Cardiac muscle cell (in vitro differentiated cells and primary cell): ENCODE data around the gene SPECC1. TPM values are rescaled to one million over a fixed set of nuclear protein-coding genes. Genes with fewer than 3 reads are reported as not detected.
A peak's percentile ranks its signal among the peaks of the same experiment; 100 is the strongest.

ENCODE experiments used
- DNase-seq, 2 donors: peaks; one replicate each; pipeline versions ENCODE4 v3.0.0 to v3.0.0-alpha.2; 2010 to 2017; ENCODE audit warnings: low read depth in 1 of 2, low spot score in 1 of 2
- H3K27ac ChIP-seq: fragments of 200-600 bp; sonication (generic); 2 replicates; pipeline ENCODE4 v1.5.1; 2016
- H3K27me3 ChIP-seq: fragments of 200-600 bp; sonication (generic); 2 replicates; pipeline ENCODE4 v1.6.0; 2016; ENCODE audit warnings: control low read depth
- H3K36me3 ChIP-seq: fragments of 200-600 bp; sonication (generic); 2 replicates; pipeline ENCODE4 v1.5.1; 2016; ENCODE audit warnings: control low read depth
- H3K4me1 ChIP-seq: fragments of 200-600 bp; sonication (generic); 2 replicates; pipeline ENCODE4 v1.8.1; 2017; ENCODE audit warnings: low read depth, mild to moderate bottlenecking, mixed run types
- H3K4me3 ChIP-seq: fragments of 200-600 bp; sonication (generic); 2 replicates; pipeline ENCODE4 v1.5.1; 2016; ENCODE audit warnings: mild to moderate bottlenecking
- H3K9me3 ChIP-seq: fragments of 200-600 bp; sonication (generic); 2 replicates; pipeline ENCODE4 v1.5.1; 2017; ENCODE audit warnings: low read depth, mild to moderate bottlenecking, control low read depth
- polyA plus RNA-seq: library from polyadenylated mRNA; unstranded; fragments of >200 nt; fragmentation: Nextera tagmentation; extraction: Ambion mirVana; gene quantifications from 2 replicates; pipeline ENCODE4 v1.2.1, GENCODE V29; 2016
- total RNA-seq: library from RNA; depleted of rRNA; stranded (reverse); fragments of >200 nt; gene quantifications from 2 replicates; pipeline ENCODE4 v1.2.3, GENCODE V29; 2016
- TF ChIP-seq, protein P1 (sequence below): IDR thresholded peaks from 2 replicates; pipeline ENCODE4 v1.5.1; 2012; ENCODE audit warnings: low read depth, mild to moderate bottlenecking, low read length

Gene SPECC1
- total and polyA plus RNA-seq, 2 experiments from 2014 or later = 13.6 to 48.7 TPM

DNA sequence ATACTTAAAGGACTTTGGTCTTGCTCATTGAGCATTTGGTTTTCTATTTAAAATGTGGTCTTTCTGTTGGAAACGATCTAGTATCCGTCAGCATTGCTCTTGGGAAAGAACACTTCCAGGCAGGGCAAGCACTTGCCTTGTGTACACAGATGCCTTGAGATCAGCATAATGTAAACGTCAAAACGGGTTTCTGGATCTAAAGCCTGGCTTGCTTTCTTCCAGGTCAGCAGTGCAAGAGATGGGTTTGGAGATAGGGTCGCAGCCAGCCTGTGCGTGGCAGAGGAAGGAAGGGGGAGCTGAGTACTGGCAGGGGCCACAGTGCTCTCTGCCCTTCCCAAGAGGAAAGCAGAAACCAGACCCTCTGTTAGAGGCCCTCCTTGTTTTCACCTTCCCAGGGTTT is 282.7 kb downstream of the SPECC1 start:
- no peaks in the 10 kb centered on the region for H3K27me3 ChIP-seq
- no peak overlapping the region for H3K27ac ChIP-seq
- H3K4me1 ChIP-seq = no peaks in the 10 kb centered on the region
- no peaks in the 10 kb centered on the region for H3K9me3 ChIP-seq
- TF ChIP-seq, protein P1, sequence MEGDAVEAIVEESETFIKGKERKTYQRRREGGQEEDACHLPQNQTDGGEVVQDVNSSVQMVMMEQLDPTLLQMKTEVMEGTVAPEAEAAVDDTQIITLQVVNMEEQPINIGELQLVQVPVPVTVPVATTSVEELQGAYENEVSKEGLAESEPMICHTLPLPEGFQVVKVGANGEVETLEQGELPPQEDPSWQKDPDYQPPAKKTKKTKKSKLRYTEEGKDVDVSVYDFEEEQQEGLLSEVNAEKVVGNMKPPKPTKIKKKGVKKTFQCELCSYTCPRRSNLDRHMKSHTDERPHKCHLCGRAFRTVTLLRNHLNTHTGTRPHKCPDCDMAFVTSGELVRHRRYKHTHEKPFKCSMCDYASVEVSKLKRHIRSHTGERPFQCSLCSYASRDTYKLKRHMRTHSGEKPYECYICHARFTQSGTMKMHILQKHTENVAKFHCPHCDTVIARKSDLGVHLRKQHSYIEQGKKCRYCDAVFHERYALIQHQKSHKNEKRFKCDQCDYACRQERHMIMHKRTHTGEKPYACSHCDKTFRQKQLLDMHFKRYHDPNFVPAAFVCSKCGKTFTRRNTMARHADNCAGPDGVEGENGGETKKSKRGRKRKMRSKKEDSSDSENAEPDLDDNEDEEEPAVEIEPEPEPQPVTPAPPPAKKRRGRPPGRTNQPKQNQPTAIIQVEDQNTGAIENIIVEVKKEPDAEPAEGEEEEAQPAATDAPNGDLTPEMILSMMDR = no peak
- H3K4me3 ChIP-seq = no peak overlapping the region
- no peaks in the 10 kb centered on the region for H3K36me3 ChIP-seq
- DNase-seq = no peak

DNA sequence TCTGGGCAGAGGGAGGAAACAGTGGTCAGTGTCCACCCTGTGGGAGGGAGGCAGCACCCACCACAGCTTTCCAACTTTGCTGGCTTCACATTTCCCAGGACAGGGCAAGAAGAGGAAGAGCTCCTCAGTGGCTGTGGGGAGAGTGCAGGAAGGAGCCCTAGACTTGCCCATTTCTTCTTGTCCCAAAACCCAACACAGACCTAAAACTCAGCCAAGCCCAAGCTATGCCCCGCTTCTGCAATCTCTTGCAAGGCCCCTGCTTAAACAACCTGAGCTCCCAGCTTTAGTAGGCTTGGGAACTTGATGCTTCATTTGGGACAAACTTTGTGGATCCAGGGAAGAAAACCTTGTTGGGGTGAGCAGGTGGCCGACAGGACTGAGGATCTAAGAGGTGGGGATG is 284.3 kb downstream of the SPECC1 start:
- H3K9me3 ChIP-seq = no peaks in the 10 kb centered on the region
- TF ChIP-seq, protein P1 = no peak
- no peak overlapping the region for H3K27ac ChIP-seq
- H3K27me3 ChIP-seq = no peaks in the 10 kb centered on the region
- DNase-seq = no peak
- no peaks in the 10 kb centered on the region for H3K36me3 ChIP-seq
- H3K4me3 ChIP-seq = no peak overlapping the region
- H3K4me1 ChIP-seq = no peaks in the 10 kb centered on the region

DNA sequence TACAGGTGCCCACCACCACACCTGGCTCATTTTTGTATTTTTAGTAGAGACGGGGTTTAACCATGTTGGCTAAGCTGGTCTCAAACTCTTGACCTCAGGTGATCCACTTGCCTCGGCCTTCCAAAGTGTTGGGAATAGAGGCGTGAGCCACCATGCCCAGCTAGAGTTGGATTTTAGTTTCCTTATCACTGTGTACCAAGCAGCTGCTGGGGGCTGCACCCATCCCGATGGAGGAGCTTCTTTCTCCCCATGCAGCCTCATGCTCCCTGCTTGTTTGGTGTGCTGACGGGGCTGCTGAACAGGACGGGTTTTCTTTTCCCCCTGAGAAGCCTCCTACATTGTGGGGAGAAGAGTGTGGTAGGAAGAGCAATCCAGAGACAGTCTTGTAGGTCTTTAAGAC is 285.0 kb downstream of the SPECC1 start:
- H3K27ac ChIP-seq = no peak overlapping the region
- no peaks in the 10 kb centered on the region for H3K4me1 ChIP-seq
- no peak overlapping the region for H3K4me3 ChIP-seq
- H3K9me3 ChIP-seq = no peaks in the 10 kb centered on the region
- TF ChIP-seq, protein P1 = no peak
- no peak for DNase-seq
- no peaks in the 10 kb centered on the region for H3K36me3 ChIP-seq
- H3K27me3 ChIP-seq = no peaks in the 10 kb centered on the region

DNA sequence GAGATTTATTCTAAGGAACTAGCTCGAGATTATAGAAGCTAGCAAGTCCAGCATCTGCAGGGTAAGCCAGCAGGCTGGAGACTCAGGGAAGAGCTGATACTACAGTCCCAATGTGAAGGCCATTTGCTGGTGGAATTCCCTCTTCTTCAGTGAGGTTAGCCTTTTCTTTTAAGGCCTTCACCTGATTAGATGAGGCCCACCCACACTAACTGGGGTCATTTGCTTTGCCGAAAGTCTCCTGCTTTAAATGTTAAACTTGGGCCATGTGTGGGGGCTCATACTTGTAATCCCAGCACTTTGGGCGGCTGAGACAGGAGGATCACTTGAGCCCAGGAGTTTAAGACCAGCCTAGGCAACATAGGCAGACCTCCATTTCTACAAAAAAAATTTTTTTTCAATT is 289.9 kb downstream of the SPECC1 start:
- no peaks in the 10 kb centered on the region for H3K36me3 ChIP-seq
- H3K9me3 ChIP-seq = no peaks in the 10 kb centered on the region
- TF ChIP-seq, protein P1 = no peak
- no peak overlapping the region for H3K4me3 ChIP-seq
- DNase-seq = no peak
- H3K27me3 ChIP-seq = no peaks in the 10 kb centered on the region
- no peaks in the 10 kb centered on the region for H3K4me1 ChIP-seq
- no peak overlapping the region for H3K27ac ChIP-seq

DNA sequence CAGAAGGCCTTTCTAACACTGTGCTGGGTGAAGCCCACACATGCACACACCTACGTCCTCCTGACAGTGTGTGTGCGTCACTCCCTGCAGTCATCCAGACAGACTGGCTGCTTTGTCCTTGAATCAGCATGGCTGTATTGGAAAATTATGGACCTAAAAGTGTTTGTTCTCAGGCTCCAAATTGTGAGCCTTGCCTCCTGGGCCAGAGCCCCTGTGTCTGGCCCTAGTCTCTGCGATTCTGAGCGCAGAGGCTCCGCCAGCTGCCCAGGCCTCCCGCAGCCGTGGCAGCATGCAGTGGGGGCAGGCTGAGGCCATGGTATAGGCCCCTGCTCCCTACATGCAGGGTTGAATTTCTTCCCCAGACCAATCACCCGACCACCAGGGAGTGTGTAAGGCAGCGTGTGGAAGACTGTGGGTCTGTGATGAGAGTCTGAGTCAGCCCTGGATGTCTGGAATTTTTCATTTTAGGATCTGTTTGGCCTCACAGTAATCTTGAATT is 291.3 kb downstream of the SPECC1 start:
- no peaks in the 10 kb centered on the region for H3K4me1 ChIP-seq
- TF ChIP-seq, protein P1 = no peak
- no peaks in the 10 kb centered on the region for H3K36me3 ChIP-seq
- peak overlapping the region; percentile 52 for H3K27ac ChIP-seq
- H3K27me3 ChIP-seq = no peaks in the 10 kb centered on the region
- no peaks in the 10 kb centered on the region for H3K9me3 ChIP-seq
- peak in 1 of 2 donors; percentile 78 for DNase-seq
- H3K4me3 ChIP-seq = no peak overlapping the region
